HL-60 (cell line): ENCODE measurements around the gene SLC4A3.

Source experiments
- DNase-seq, 2 experiments: peaks; one replicate each; pipeline ENCODE4 v3.0.0-alpha.2; 2010 to 2020; ENCODE audit warnings: low read depth in 1 of 2, low spot score in 1 of 2
- H3K27ac ChIP-seq: fragments of 250-450 bp; sonication (Bioruptor Pico); replicated peaks from 2 replicates; pipeline ENCODE4 v1.5.1; 2020; ENCODE audit warnings: mild to moderate bottlenecking, moderate library complexity
- H3K27me3 ChIP-seq: fragments of 250-450 bp; sonication (Bioruptor Pico); 2 replicates; pipeline ENCODE4 v1.5.1; 2021; ENCODE audit warnings: mild to moderate bottlenecking, moderate library complexity; ENCODE audit not compliant: insufficient read depth, poor library complexity, severe bottlenecking
- H3K4me3 ChIP-seq: replicated peaks from 2 replicates; pipeline ENCODE4 v1.5.1; 2011; ENCODE audit warnings: mild to moderate bottlenecking, control low read depth, low read length; ENCODE audit not compliant: insufficient read depth
- CTCF ChIP-seq: IDR thresholded peaks from one replicate; pipeline ENCODE4 v1.5.1; 2011; ENCODE audit warnings: low read length, control low read depth, inconsistent platforms; ENCODE audit not compliant: insufficient read depth
- GABPA ChIP-seq: IDR thresholded peaks from 2 replicates; pipeline ENCODE4 v1.6.1; 2012; ENCODE audit warnings: low read depth
- POLR2AphosphoS5 ChIP-seq: IDR thresholded peaks from 2 replicates; pipeline ENCODE4 v1.6.1; 2012; ENCODE audit warnings: low read depth
- REST ChIP-seq: IDR thresholded peaks from 2 replicates; pipeline ENCODE4 v1.6.1; 2012; ENCODE audit warnings: low read depth; ENCODE audit not compliant: insufficient replicate concordance
- SPI1 ChIP-seq: IDR thresholded peaks from 2 replicates; pipeline ENCODE4 v1.6.1; 2012; ENCODE audit warnings: low read depth, mild to moderate bottlenecking, borderline replicate concordance

Gene SLC4A3

GRCh38 chr2:219618733-219619122 is 8.7 kb upstream of the SLC4A3 start:
- no peak for TF ChIP-seq SPI1
- no peak for TF ChIP-seq POLR2AphosphoS5
- TF ChIP-seq GABPA, result no peak
- TF ChIP-seq CTCF, result no peak
- TF ChIP-seq REST, result no peak
- no peak for DNase-seq
- H3K27me3 ChIP-seq, result no peaks in the 10 kb centered on the region
- no peak overlapping the region for H3K4me3 ChIP-seq
- H3K27ac ChIP-seq, result no peak overlapping the region

GRCh38 chr2:219619235-219619634 is 8.2 kb upstream of the SLC4A3 start:
- no peak overlapping the region for H3K27ac ChIP-seq
- no peak for TF ChIP-seq REST
- no peak for TF ChIP-seq CTCF
- no peak for TF ChIP-seq POLR2AphosphoS5
- TF ChIP-seq GABPA, result no peak
- TF ChIP-seq SPI1, result no peak
- H3K27me3 ChIP-seq, result no peaks in the 10 kb centered on the region
- no peak overlapping the region for H3K4me3 ChIP-seq
- no peak for DNase-seq

- H3K27ac ChIP-seq, result no peak overlapping the region
- H3K27me3 ChIP-seq, result no peaks in the 10 kb centered on the region
- no peak for TF ChIP-seq POLR2AphosphoS5
- no peak for TF ChIP-seq CTCF
- no peak for TF ChIP-seq GABPA
- TF ChIP-seq REST, result no peak
- TF ChIP-seq SPI1, result no peak
- no peak for DNase-seq
- H3K4me3 ChIP-seq, result no peak overlapping the region
Observed at GRCh38 chr2:219620546-219620945, 6.9 kb upstream of the SLC4A3 start.
